Activated CD8-positive, alpha-beta memory T cell treated with anti-CD3 and anti-CD28 coated beads for 24 hours (primary cell): ENCODE data around the gene TMEM222.

Experiments used
- DNase-seq: peaks from one replicate; pipeline ENCODE4 v3.0.0-alpha.2; 2020

Gene TMEM222

GRCh38 chr1:27342778-27343638, 21.0 kb downstream of the TMEM222 start:
- peak; percentile 83 for DNase-seq

- no peak for DNase-seq
Measured at GRCh38 chr1:27343639-27344025, 21.7 kb downstream of the TMEM222 start.

GRCh38 chr1:27345272-27345671, 23.3 kb downstream of the TMEM222 start:
- no peak for DNase-seq

GRCh38 chr1:27346357-27346756, 24.4 kb downstream of the TMEM222 start:
- no peak for DNase-seq

- no peak for DNase-seq
Measured at GRCh38 chr1:27346991-27347624, 25.1 kb downstream of the TMEM222 start.

- DNase-seq, result peak; percentile 76
Measured at GRCh38 chr1:27348861-27349783, 27.2 kb downstream of the TMEM222 start.

GRCh38 chr1:27349784-27350662, 28.1 kb downstream of the TMEM222 start:
- no peak for DNase-seq

GRCh38 chr1:27350663-27351540, 28.9 kb downstream of the TMEM222 start:
- DNase-seq, result no peak

- no peak for DNase-seq
Measured at GRCh38 chr1:27351541-27352107, 29.7 kb downstream of the TMEM222 start.

GRCh38 chr1:27353166-27353565, 31.2 kb downstream of the TMEM222 start:
- DNase-seq, result no peak

GRCh38 chr1:27353629-27354028, 31.7 kb downstream of the TMEM222 start:
- no peak for DNase-seq

GRCh38 chr1:27355683-27356082, 33.7 kb downstream of the TMEM222 start:
- no peak for DNase-seq

- DNase-seq, result no peak
Measured at GRCh38 chr1:27356277-27356618, 34.3 kb downstream of the TMEM222 start.

- DNase-seq, result peak; percentile 67
Measured at GRCh38 chr1:27356619-27357280, 34.8 kb downstream of the TMEM222 start.

GRCh38 chr1:27357281-27358037, 35.5 kb downstream of the TMEM222 start:
- DNase-seq, result peak; percentile 94

GRCh38 chr1:27358038-27358927, 36.3 kb downstream of the TMEM222 start:
- DNase-seq, result no peak

- DNase-seq, result no peak
Measured at GRCh38 chr1:27358928-27359313, 37.0 kb downstream of the TMEM222 start.

- no peak for DNase-seq
Measured at GRCh38 chr1:27359822-27360158, 37.8 kb downstream of the TMEM222 start.
